K562 (cell line): Measurements from ENCODE around the gene TAMALIN. TPM values are rescaled to one million over a fixed set of nuclear protein-coding genes. Genes with fewer than 3 reads are reported as not detected.

Source experiments
- ATAC-seq: fragments of 200-7000 bp; cut with Tn5 transposase; 3 replicates; pipeline ENCODE4 v1.9.1; 2020; ENCODE audit warnings: moderate library complexity
- BruUV-seq: library from RNA; stranded (reverse); fragments of 400-500 nt; replicated peaks from 2 replicates; lab custom pipeline; 2021; lab: Mats Ljungman, UMichigan
- CTCF ChIA-PET: fragments of 300-600 bp; formaldehyde crosslinking; extraction: SDS; loops from one replicate; lab custom pipeline; 2021; ENCODE audit warnings: low intra/inter-chr PET ratio; lab: Yijun Ruan, JAX
- POLR2A ChIA-PET: fragments of 300-600, 350-650 bp; sonication (Branson Sonifier 250); formaldehyde crosslinking; extraction: SDS; loops from one replicate; lab custom pipeline; 2021; ENCODE audit warnings: antibody characterized with exemption, inconsistent platforms; lab: Yijun Ruan, JAX
- DNase-seq, 4 experiments: peaks; one replicate each; pipeline versions ENCODE4 v3.0.0 to v3.0.0-alpha.2; 2011 to 2018; ENCODE audit warnings: low spot score in 3 of 4, mixed read lengths in 3 of 4; ENCODE audit errors: extremely low read depth in 1 of 4
- FAIRE-seq: peaks from 2 replicates; lab custom pipeline; 2011; peaks lifted over from hg19 to GRCh38; lab: Jason Lieb, UNC
- H2AFZ ChIP-seq: 2 replicates; pipeline ENCODE4 v1.6.0; 2011; ENCODE audit warnings: low read depth, low read length, control low read depth, inconsistent platforms
- H3K27ac ChIP-seq: fragments of 200-600 bp; 3 replicates; pipeline ENCODE4 v1.8.0; 2011; ENCODE audit warnings: low read depth, mild to moderate bottlenecking, control low read depth, inconsistent platforms, low read length, moderate library complexity, mixed read lengths; ENCODE audit errors: extremely low read depth
- H3K27me3 ChIP-seq, 2 experiments: fragments of 300-600 bp in 1 of 2; 2 replicates in 1 of 2; 3 replicates in 1 of 2; pipeline versions ENCODE4 v1.6.0 to v1.8.0; 2011; ENCODE audit warnings: inconsistent platforms in 2 of 2, low read length in 2 of 2, mild to moderate bottlenecking in 1 of 2, mixed read lengths in 1 of 2, moderate library complexity in 1 of 2; ENCODE audit not compliant: control insufficient read depth in 2 of 2, insufficient read depth in 2 of 2
- H3K36me3 ChIP-seq: fragments of 300-600 bp; 3 replicates; pipeline ENCODE4 v1.8.0; 2011; ENCODE audit warnings: mild to moderate bottlenecking, low read length, inconsistent platforms; ENCODE audit not compliant: control insufficient read depth, insufficient read depth
- H3K4me1 ChIP-seq, 2 experiments: fragments of 200-600 bp in 1 of 2; replicated peaks in 1 of 2; 2 replicates in 1 of 2; 3 replicates in 1 of 2; pipeline versions ENCODE4 v1.5.1 to v1.8.0; 2011; ENCODE audit warnings: inconsistent platforms in 2 of 2, low read length in 2 of 2, mild to moderate bottlenecking in 1 of 2, mixed read lengths in 1 of 2, moderate library complexity in 1 of 2; ENCODE audit not compliant: control insufficient read depth in 2 of 2, insufficient read depth in 2 of 2
- H3K4me2 ChIP-seq: 2 replicates; pipeline ENCODE4 v1.6.1; 2011; ENCODE audit warnings: low read length, control low read depth, inconsistent platforms, mixed read lengths; ENCODE audit not compliant: insufficient read depth
- H3K4me3 ChIP-seq: fragments of 200-600 bp; sonication (generic), shearing (Covaris generic); 2 replicates; pipeline ENCODE4 v1.5.1; 2016; ENCODE audit warnings: control low read depth, inconsistent platforms
- H3K79me2 ChIP-seq: fragments of 200-600 bp; 3 replicates; pipeline ENCODE4 v1.8.0; 2011; ENCODE audit warnings: low read length, inconsistent platforms; ENCODE audit not compliant: control insufficient read depth, insufficient read depth
- H3K9ac ChIP-seq, 2 experiments: 2 replicates each; pipeline versions ENCODE4 v1.6.0 to v1.6.1; 2011; ENCODE audit warnings: low read depth in 2 of 2, low read length in 2 of 2, control low read depth in 1 of 2, inconsistent platforms in 1 of 2, mild to moderate bottlenecking in 1 of 2, mixed read lengths in 1 of 2; ENCODE audit not compliant: insufficient read depth in 1 of 2
- H3K9me1 ChIP-seq: one replicate; pipeline ENCODE4 v1.6.0; 2011; ENCODE audit warnings: inconsistent platforms, mild to moderate bottlenecking, low read length, moderate library complexity; ENCODE audit not compliant: control insufficient read depth, insufficient read depth
- H3K9me3 ChIP-seq: replicated peaks from 2 replicates; pipeline ENCODE4 v1.5.1; 2011; ENCODE audit warnings: low read depth, low read length, inconsistent platforms; ENCODE audit not compliant: control insufficient read depth, insufficient read depth
- H4K20me1 ChIP-seq: replicated peaks from 2 replicates; pipeline ENCODE4 v1.6.1; 2011; ENCODE audit warnings: low read length, inconsistent platforms, mixed read lengths; ENCODE audit not compliant: control insufficient read depth, insufficient read depth
- BCOR ChIP-seq: fragments of 450-650 bp; IDR thresholded peaks from 2 replicates; pipeline ENCODE4 v1.6.1; 2016
- CBFA2T2 ChIP-seq: fragments of 450-650 bp; conservative IDR thresholded peaks from 2 replicates; pipeline ENCODE4 v1.6.1; 2017; ENCODE audit warnings: mild to moderate bottlenecking
- RBM25 ChIP-seq: fragments of 200-400 bp; formaldehyde crosslinking; IDR thresholded peaks from 2 replicates; pipeline ENCODE4 v1.6.1; 2018; ENCODE audit warnings: low read length, low read depth, moderate library complexity; ENCODE audit not compliant: severe bottlenecking
- ZNF589 ChIP-seq: fragments of 200-800 bp; sonication (Bioruptor generic); IDR thresholded peaks from 2 replicates; pipeline ENCODE4 v1.6.1; 2016; ENCODE audit warnings: low read depth, missing genetic modification characterization, missing compliant biosample characterization
- WGBS: fragments of 100-300 bp; shearing (Covaris generic); methylation state at CpG from one replicate; pipeline ENCODE4 v1.1.6; 2016; ENCODE audit warnings: low coverage, mixed read lengths; ENCODE audit not compliant: insufficient coverage; ENCODE audit errors: missing lambda C conversion rate; 5-methylcytosine and 5-hydroxymethylcytosine counted together
- in situ Hi-C: fragments of 300-500 bp; cut with MboI; formaldehyde crosslinking; loops from 4 replicates; pipeline ENCODE4 v1.15.0; 2018; ENCODE audit warnings: inconsistent platforms, mixed read lengths
- intact Hi-C: fragments of 100-400 bp; cut with micrococcal nuclease; formaldehyde crosslinking; loops from 2 replicates; pipeline ENCODE4 v1.14.2; 2022
- polyA plus RNA-seq, 8 experiments: library from polyadenylated mRNA; depleted of rRNA in 4 of 8; stranded (reverse) in 5 of 8; unstranded in 3 of 8; fragments of >200 nt; fragmentation: Nextera tagmentation in 2 of 8; fragmentation: Illumina TruSeq in 1 of 8; extraction: Ambion mirVana in 2 of 8; extraction: Trizol in 1 of 8; gene quantifications; 2 replicates each; pipeline versions ENCODE4 v1.2.1 to v1.2.3, GENCODE V29; 2011 to 2014; ENCODE audit warnings: inconsistent platforms in 1 of 8, missing spikeins in 1 of 8
- total RNA-seq, 7 experiments: library from RNA; depleted of rRNA in 6 of 7; stranded (reverse); fragments of >200 nt in 6 of 7; fragmentation: Illumina TruSeq in 2 of 7; extraction: Trizol in 2 of 7; gene quantifications; 2 replicates each; pipeline versions ENCODE4 v1.2.1 to v1.2.3, GENCODE V29; 2011 to 2021; ENCODE audit warnings: low replicate concordance in 1 of 7

The TAMALIN gene
- total and polyA plus RNA-seq, 9 of the 15 experiments (the other 6 are each of a cell fraction or from before 2014, with no cell fraction given): 0.74 to 2.2 (median 1.5) TPM; not detected in 2

DNA sequence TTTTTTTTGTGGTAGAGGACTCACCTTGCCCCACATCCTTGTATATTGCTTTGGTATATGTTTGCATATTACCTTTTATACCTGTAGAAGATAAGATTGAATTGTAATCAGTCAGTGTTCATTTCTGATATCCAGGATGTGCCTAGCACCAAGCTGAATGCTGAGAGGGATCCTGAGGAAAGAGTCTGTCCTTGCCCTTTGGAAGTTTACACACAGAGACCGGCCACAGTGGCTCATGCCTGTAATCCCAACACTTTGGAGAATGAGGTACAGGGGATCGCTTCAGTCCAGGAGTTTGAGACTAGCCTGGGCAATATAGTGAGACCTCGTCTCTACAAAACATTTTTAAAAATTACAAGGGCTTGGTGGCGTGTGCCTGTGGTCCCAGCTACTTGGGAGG, 46.8 kb upstream of the TAMALIN start:
- no TSS peak for BruUV-seq
- POLR2A ChIA-PET: interaction anchor here (0.8 to 1.5 kb wide), 2 partner anchors 10 to 38 kb away, joined by 3 to 7 read pairs; no protein-coding TSS in a partner anchor

DNA sequence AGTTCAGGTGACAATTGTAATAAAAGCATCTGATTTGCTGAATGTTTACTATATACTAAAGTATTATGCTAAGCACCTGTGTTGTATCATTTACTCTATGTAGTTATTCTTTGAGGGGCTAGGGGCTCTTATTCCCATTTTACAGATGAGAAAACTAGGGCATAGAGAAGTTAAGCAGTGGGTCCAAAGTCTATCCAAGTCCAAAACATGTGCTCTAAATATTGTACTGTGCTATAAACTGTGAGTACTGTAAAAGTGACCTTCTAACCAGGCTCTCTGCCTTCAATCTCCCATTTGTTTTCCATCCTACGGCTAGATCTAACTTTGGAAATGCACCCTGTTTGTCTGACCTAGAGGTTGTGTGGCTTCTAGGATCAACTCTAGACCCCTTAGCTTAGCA, 46.3 kb upstream of the TAMALIN start:
- ChIA-PET CTCF (no interaction called here), POLR2A (interaction anchor here (0.6 to 2.1 kb wide), 5 partner anchors 10 to 181 kb away, joined by 3 to 8 read pairs (median 4); no protein-coding TSS in a partner anchor)
- DNase-seq (no peak), ATAC-seq (no peak), FAIRE-seq (no peak)
- Histone ChIP-seq H3K4me1 (no peaks in the 10 kb centered on the region; a peak in 1 of 5 replicates), H3K27me3 (no peaks in the 10 kb centered on the region), H3K4me2 (no peak overlapping the region), H3K79me2 (peaks cover 18% of the 10 kb centered on the region; the same call in 2 of the 3 replicates), H2AFZ (no peak overlapping the region), H4K20me1 (peaks cover 1% of the 10 kb centered on the region; the same call in 1 of the 2 replicates), H3K9me1 (no peaks in the 10 kb centered on the region), H3K27ac (no peak overlapping the region), H3K36me3 (peaks cover 5% of the 10 kb centered on the region; the same call in 1 of the 3 replicates), H3K9me3 (no peaks in the 10 kb centered on the region), H3K4me3 (no peak overlapping the region), H3K9ac (no peak overlapping the region)
- in situ Hi-C loops: no loop called here
- no peak for TF ChIP-seq CBFA2T2
- peak; percentile 51 for TF ChIP-seq RBM25
- BruUV-seq: no TSS peak
- intact Hi-C loops: no loop called here
- WGBS: 75% methylated on average over 1 of the region's 1 CpG

More for the DNA sequence above, 46.8 kb upstream of the TAMALIN start:
- ATAC-seq: no peak
- Histone ChIP-seq H3K9me3 (no peaks in the 10 kb centered on the region), H3K9ac (no peak overlapping the region), H4K20me1 (peaks cover 7% of the 10 kb centered on the region; the same call in 1 of the 2 replicates), H3K4me2 (no peak overlapping the region), H3K36me3 (peaks cover 5% of the 10 kb centered on the region; the same call in 1 of the 3 replicates), H3K27me3 (no peaks in the 10 kb centered on the region), H3K27ac (no peak overlapping the region), H3K4me1 (peaks cover 0 to 4% of the 10 kb centered on the region in 2 experiments; a peak in 4 of 5 replicates), H3K9me1 (no peaks in the 10 kb centered on the region), H3K79me2 (peaks cover 23% of the 10 kb centered on the region), H3K4me3 (no peak overlapping the region), H2AFZ (no peak overlapping the region)
- DNase-seq: no peak
- intact Hi-C loops (no loop called here), in situ Hi-C loops (no loop called here)
- CTCF ChIA-PET: no interaction called here
- TF ChIP-seq ZNF589 (CRISPR knock-in tag): no peak
- no peak for TF ChIP-seq BCOR
- FAIRE-seq: no peak
- 83% methylated on average over 4 of the region's 4 CpGs for WGBS
